Adrenal gland (tissue), 12 donors: ENCODE measurements around the gene STRN4. TPM values are rescaled to one million over a fixed set of nuclear protein-coding genes. Genes with fewer than 3 reads are reported as not detected.

Experiments
- DNase-seq, 7 donors: peaks; one replicate each; pipeline ENCODE4 v3.0.0-alpha.2; 2019 to 2020
- H3K27ac ChIP-seq, 5 donors: fragments of 200-600 bp; sonication (generic) in 4 of 5; 1 replicate in 3 of 5; 2 replicates in 2 of 5; pipeline versions ENCODE4 v1.5.1 to v1.8.0; 2016 to 2020; ENCODE audit warnings: mild to moderate bottlenecking in 1 of 5
- H3K27me3 ChIP-seq: fragments of 200-600 bp; 2 replicates; pipeline ENCODE4 v1.8.0; 2021
- H3K36me3 ChIP-seq, 2 donors: fragments of 200-600 bp; replicated peaks in 1 of 2; 1 replicate in 1 of 2; 2 replicates in 1 of 2; pipeline versions ENCODE4 v1.5.1 to v1.8.0; 2018 to 2022
- H3K4me1 ChIP-seq, 2 donors: fragments of 200-600 bp; replicated peaks in 1 of 2; 1 replicate in 1 of 2; 2 replicates in 1 of 2; pipeline versions ENCODE4 v1.5.1 to v1.8.0; 2018 to 2021
- H3K4me3 ChIP-seq, 4 donors: fragments of 200-600 bp; sonication (generic) in 3 of 4; one replicate each; pipeline ENCODE4 v1.5.1; 2016 to 2018
- H3K9me3 ChIP-seq, 3 donors: fragments of 200-600 bp; sonication (generic) in 1 of 3; replicated peaks in 1 of 3; 1 replicate in 2 of 3; 2 replicates in 1 of 3; pipeline versions ENCODE4 v1.5.1 to v1.8.0; 2016 to 2021
- CTCF ChIP-seq, 6 experiments: fragments of 450-650 bp in 4 of 6; fragments of 200-600 bp in 2 of 6; sonication (generic) in 1 of 6; IDR thresholded peaks; 1 replicate in 5 of 6; 2 replicates in 1 of 6; pipeline versions ENCODE4 v1.5.1 to v1.8.0; 2016 to 2021; ENCODE audit warnings: antibody characterized with exemption in 6 of 6, mild to moderate bottlenecking in 2 of 6, moderate library complexity in 1 of 6
- POLR2A ChIP-seq, 2 donors: fragments of 450-650 bp; IDR thresholded peaks; one replicate each; pipeline ENCODE4 v1.6.1; 2017; ENCODE audit warnings: antibody characterized with exemption in 2 of 2, mild to moderate bottlenecking in 2 of 2, moderate library complexity in 1 of 2
- WGBS, 4 donors: extraction: QIAGEN DNeasy Blood & Tissue Kit in 2 of 4; methylation state at CpG; one replicate each; pipeline versions ENCODE4 v1.1.5 to v1.1.7; 2013 to 2017; 5-methylcytosine and 5-hydroxymethylcytosine counted together
- intact Hi-C, 2 donors: fragments of 100-400 bp; cut with DNase I; formaldehyde crosslinking; loops; one replicate each; pipeline versions ENCODE4 v1.14.1 to v1.15.0; 2022 to 2023
- polyA plus RNA-seq, 3 donors: library from polyadenylated mRNA; stranded (reverse); fragments of 200-250 nt in 2 of 3; fragments of 350-450 nt in 1 of 3; fragmentation: Illumina TruSeq in 1 of 3; extraction: RNeasy Lipid Tissue Mini Kit (QIAGEN cat#74804) in 1 of 3; gene quantifications; one replicate each; pipeline ENCODE4 v1.2.3, GENCODE V29; 2013 to 2014
- total RNA-seq, 9 donors: library from RNA; depleted of rRNA in 4 of 9; stranded (reverse); fragments of >200 nt in 4 of 9; fragments of 120-200 nt in 1 of 9; fragmentation: NEBNext Ultra II Directional in 1 of 9; extraction: Animal tissue kit (Norgen Biotek cat#: 25700) in 1 of 9; gene quantifications; one replicate each; pipeline versions ENCODE4 v1.1.0 to v1.2.4, GENCODE V29; 2013 to 2023
- donor health status: healthy with polysubstance abuse.
- donor health status: Bipolar disorder and iron deficiency.
- donor health status: DM: yes; HTN: yes; CAD: no.
- donor health status: DM: no; HTN: no; CAD: no.
- donor health status: DM: no; HTN: no; CAD: no.
- donor health status: DM: yes; HTN: yes; CAD: no.

STRN4 gene
- total and polyA plus RNA-seq, 12 donors, result 22.3 to 92.8 (median 65.8) TPM

- peak overlapping the region in 2 of 5 donors; percentile 55 to 79 for H3K27ac ChIP-seq
- H3K36me3 ChIP-seq, result peaks cover 0 to 57% of the 10 kb centered on the region in 2 donors
- H3K9me3 ChIP-seq, result no peaks in the 10 kb centered on the region
- peaks cover 21 to 57% of the 10 kb centered on the region in 2 donors for H3K4me1 ChIP-seq
- TF ChIP-seq POLR2A (IDR thresholded peaks at IDR 0.05), result no peak
- no peak for TF ChIP-seq CTCF (IDR thresholded peaks at IDR 0.05)
- no peak for DNase-seq
- no peak overlapping the region for H3K4me3 ChIP-seq
- intact Hi-C loops, result no loop called here
- WGBS, 4 donors, result 90 to 94% (median 92%) methylated on average over 22 to 28 of the region's 28 CpGs
- H3K27me3 ChIP-seq, result no peaks in the 10 kb centered on the region
These were observed 13.9 kb downstream of the STRN4 start for GRCh38 chr19:46732172-46732938.

GRCh38 chr19:46731584-46731983, 14.7 kb downstream of the STRN4 start:
- H3K27me3 ChIP-seq, result no peaks in the 10 kb centered on the region
- intact Hi-C loops, result no loop called here
- H3K4me1 ChIP-seq, result peaks cover 17 to 57% of the 10 kb centered on the region in 2 donors
- peaks cover 0 to 65% of the 10 kb centered on the region in 2 donors for H3K36me3 ChIP-seq
- WGBS, 4 donors, result 64 to 82% (median 68%) methylated on average over 14 of the region's 14 CpGs
- TF ChIP-seq POLR2A (IDR thresholded peaks at IDR 0.05), result no peak
- no peak for TF ChIP-seq CTCF (IDR thresholded peaks at IDR 0.05)
- no peaks in the 10 kb centered on the region for H3K9me3 ChIP-seq
- no peak overlapping the region for H3K4me3 ChIP-seq
- DNase-seq, result no peak
- H3K27ac ChIP-seq, result peak overlapping the region in 2 of 5 donors; percentile 45 to 76

- 22 to 64% (median 33%) methylated on average over 2 to 14 of the region's 14 CpGs for WGBS, 4 donors
- DNase-seq, result peak; percentile 61 to 87 (median 83)
- H3K36me3 ChIP-seq, result peaks cover 0 to 70% of the 10 kb centered on the region in 2 donors
- intact Hi-C loops, result no loop called here
- H3K27me3 ChIP-seq, result no peaks in the 10 kb centered on the region
- no peaks in the 10 kb centered on the region for H3K9me3 ChIP-seq
- no peak overlapping the region for H3K4me3 ChIP-seq
- TF ChIP-seq POLR2A (IDR thresholded peaks at IDR 0.05) (peak in 1 of 2 donors; percentile 48), CTCF (IDR thresholded peaks at IDR 0.05) (no peak)
- peaks cover 15 to 51% of the 10 kb centered on the region in 2 donors for H3K4me1 ChIP-seq
- peak overlapping the region in 2 of 5 donors; percentile 45 to 76 for H3K27ac ChIP-seq
These were observed 15.2 kb downstream of the STRN4 start for GRCh38 chr19:46731007-46731501.

DNA sequence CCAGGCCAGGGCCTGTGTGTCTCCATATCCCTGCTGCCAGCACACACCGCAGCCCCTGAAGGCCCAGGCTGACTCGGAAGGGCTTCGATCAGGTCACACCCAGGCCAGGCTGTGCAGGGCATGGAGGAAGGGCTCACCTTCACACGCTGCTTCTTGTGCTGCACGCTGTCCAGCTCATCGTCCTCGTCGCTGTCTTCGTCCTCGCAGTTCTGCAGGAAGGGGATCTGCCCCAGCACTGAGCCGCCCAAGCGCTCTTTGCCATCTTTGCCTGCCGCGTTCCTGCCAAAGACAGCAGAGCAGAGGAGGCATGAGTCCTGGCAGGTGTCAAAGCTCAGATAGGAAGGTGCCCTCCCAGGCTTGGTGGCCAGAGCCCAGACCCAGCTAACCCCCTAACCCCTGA, 15.7 kb downstream of the STRN4 start:
- intact Hi-C loops, result no loop called here
- Histone ChIP-seq H3K36me3 (peaks cover 0 to 75% of the 10 kb centered on the region in 2 donors), H3K4me1 (peaks cover 15 to 50% of the 10 kb centered on the region in 2 donors), H3K4me3 (no peak overlapping the region), H3K9me3 (no peaks in the 10 kb centered on the region), H3K27ac (peak overlapping the region in 3 of 5 donors; percentile 8 to 76 (median 45)), H3K27me3 (no peaks in the 10 kb centered on the region)
- TF ChIP-seq POLR2A (IDR thresholded peaks at IDR 0.05), result no peak
- TF ChIP-seq CTCF (IDR thresholded peaks at IDR 0.05), result no peak
- no peak for DNase-seq
- 79 to 86% (median 84%) methylated on average over 9 to 14 of the region's 14 CpGs for WGBS, 4 donors
